ENCODE measurements around the gene IL1RAPL1.

DNA sequence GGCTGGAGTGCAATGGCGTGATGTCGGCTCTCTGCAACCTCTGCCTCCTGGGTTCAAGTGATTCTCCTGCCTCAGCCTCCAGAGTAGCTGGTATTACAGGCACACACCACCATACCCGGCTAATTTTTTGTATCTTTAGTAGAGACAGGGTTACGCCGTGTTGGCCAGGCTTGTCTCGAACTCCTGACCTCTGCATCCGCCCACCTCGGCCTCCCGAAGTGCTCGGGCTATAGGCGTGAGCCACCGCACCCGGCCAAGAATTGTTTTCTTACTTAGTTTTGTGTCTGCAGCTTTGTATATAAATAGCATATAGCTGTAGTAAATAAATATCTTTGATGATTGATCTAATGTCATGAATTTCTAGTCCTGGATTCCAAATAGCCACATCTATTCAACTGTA lies 81.1 kb downstream of the IL1RAPL1 start:
- TF ChIP-seq EZH2 (IDR thresholded peaks at IDR 0.05; ENCODE audit: insufficient read depth, low read length): no peak
- TF ChIP-seq, protein P1, sequence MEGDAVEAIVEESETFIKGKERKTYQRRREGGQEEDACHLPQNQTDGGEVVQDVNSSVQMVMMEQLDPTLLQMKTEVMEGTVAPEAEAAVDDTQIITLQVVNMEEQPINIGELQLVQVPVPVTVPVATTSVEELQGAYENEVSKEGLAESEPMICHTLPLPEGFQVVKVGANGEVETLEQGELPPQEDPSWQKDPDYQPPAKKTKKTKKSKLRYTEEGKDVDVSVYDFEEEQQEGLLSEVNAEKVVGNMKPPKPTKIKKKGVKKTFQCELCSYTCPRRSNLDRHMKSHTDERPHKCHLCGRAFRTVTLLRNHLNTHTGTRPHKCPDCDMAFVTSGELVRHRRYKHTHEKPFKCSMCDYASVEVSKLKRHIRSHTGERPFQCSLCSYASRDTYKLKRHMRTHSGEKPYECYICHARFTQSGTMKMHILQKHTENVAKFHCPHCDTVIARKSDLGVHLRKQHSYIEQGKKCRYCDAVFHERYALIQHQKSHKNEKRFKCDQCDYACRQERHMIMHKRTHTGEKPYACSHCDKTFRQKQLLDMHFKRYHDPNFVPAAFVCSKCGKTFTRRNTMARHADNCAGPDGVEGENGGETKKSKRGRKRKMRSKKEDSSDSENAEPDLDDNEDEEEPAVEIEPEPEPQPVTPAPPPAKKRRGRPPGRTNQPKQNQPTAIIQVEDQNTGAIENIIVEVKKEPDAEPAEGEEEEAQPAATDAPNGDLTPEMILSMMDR (IDR thresholded peaks at IDR 0.05; ENCODE audit: insufficient read depth, low read depth, low read length): no peak
